SK-N-SH treated with all-trans-retinoic acid at 6 μM for 48 hours (cell line): ENCODE data around the gene SEPHS1.

Experiments used
- ARNTL ChIP-seq: fragments of 450-650 bp; formaldehyde crosslinking; IDR thresholded peaks from 2 replicates; pipeline ENCODE4 v1.5.0; 2020; ENCODE audit warnings: low read depth, mild to moderate bottlenecking, moderate library complexity, borderline replicate concordance
- BACH2 ChIP-seq: fragments of 250-450 bp; sonication (Bioruptor Pico); IDR thresholded peaks from 2 replicates; pipeline ENCODE4 v1.9.0; 2021; ENCODE audit warnings: mild to moderate bottlenecking, borderline replicate concordance
- ESRRG ChIP-seq: fragments of 250-450 bp; sonication (Bioruptor Pico); IDR thresholded peaks from 2 replicates; pipeline ENCODE4 v1.6.1; 2021; ENCODE audit warnings: mild to moderate bottlenecking
- GLIS3 ChIP-seq: fragments of 250-450 bp; sonication (Bioruptor Pico); IDR thresholded peaks from 2 replicates; pipeline ENCODE4 v1.5.0; 2020; ENCODE audit warnings: mild to moderate bottlenecking, moderate library complexity
- OSR1 ChIP-seq: fragments of 250-450 bp; sonication (Bioruptor Pico); IDR thresholded peaks from 2 replicates; pipeline ENCODE4 v1.8.0; 2022; ENCODE audit warnings: moderate library complexity, mild to moderate bottlenecking, inconsistent platforms
- PATZ1 ChIP-seq: fragments of 250-450 bp; sonication (Bioruptor Pico); IDR thresholded peaks from 2 replicates; pipeline ENCODE4 v1.8.0; 2020; ENCODE audit warnings: mild to moderate bottlenecking, moderate library complexity, borderline replicate concordance
- PPARA ChIP-seq: fragments of 250-450 bp; sonication (Bioruptor Pico); IDR thresholded peaks from 2 replicates; pipeline ENCODE4 v1.5.0; 2020; ENCODE audit warnings: mild to moderate bottlenecking, borderline replicate concordance
- TCF4 ChIP-seq: fragments of 250-450 bp; sonication (Bioruptor Pico); IDR thresholded peaks from 2 replicates; pipeline ENCODE4 v1.8.0; 2021; ENCODE audit warnings: mild to moderate bottlenecking, moderate library complexity, borderline replicate concordance
- ZFP3 ChIP-seq: fragments of 250-450 bp; sonication (Bioruptor Pico); IDR thresholded peaks from 2 replicates; pipeline ENCODE4 v1.5.0; 2020; ENCODE audit warnings: mild to moderate bottlenecking, moderate library complexity
- ZFP30 ChIP-seq: fragments of 450-650 bp; formaldehyde crosslinking; IDR thresholded peaks from 2 replicates; pipeline ENCODE4 v1.5.0; 2022; ENCODE audit warnings: mild to moderate bottlenecking, moderate library complexity
- ZNF8 ChIP-seq: fragments of 450-650 bp; formaldehyde crosslinking; IDR thresholded peaks from 2 replicates; pipeline ENCODE4 v1.5.0; 2020; ENCODE audit warnings: mild to moderate bottlenecking, moderate library complexity
- TF ChIP-seq, protein P1 (sequence below): fragments of 250-450 bp; sonication (Bioruptor Pico); IDR thresholded peaks from 2 replicates; pipeline ENCODE4 v1.8.0; 2021; ENCODE audit warnings: low read depth, mild to moderate bottlenecking, moderate library complexity, borderline replicate concordance

- TF ChIP-seq ZFP3 (CRISPR knock-in tag) (no peak), PATZ1 (no peak), PPARA (CRISPR knock-in tag) (no peak), GLIS3 (CRISPR knock-in tag) (no peak), BACH2 (CRISPR knock-in tag) (no peak), ZFP30 (CRISPR knock-in tag) (no peak), OSR1 (no peak), ARNTL (CRISPR knock-in tag) (no peak), ZNF8 (CRISPR knock-in tag) (no peak), TCF4 (CRISPR knock-in tag) (peak; percentile 81), ESRRG (no peak)
- TF ChIP-seq, protein P1, sequence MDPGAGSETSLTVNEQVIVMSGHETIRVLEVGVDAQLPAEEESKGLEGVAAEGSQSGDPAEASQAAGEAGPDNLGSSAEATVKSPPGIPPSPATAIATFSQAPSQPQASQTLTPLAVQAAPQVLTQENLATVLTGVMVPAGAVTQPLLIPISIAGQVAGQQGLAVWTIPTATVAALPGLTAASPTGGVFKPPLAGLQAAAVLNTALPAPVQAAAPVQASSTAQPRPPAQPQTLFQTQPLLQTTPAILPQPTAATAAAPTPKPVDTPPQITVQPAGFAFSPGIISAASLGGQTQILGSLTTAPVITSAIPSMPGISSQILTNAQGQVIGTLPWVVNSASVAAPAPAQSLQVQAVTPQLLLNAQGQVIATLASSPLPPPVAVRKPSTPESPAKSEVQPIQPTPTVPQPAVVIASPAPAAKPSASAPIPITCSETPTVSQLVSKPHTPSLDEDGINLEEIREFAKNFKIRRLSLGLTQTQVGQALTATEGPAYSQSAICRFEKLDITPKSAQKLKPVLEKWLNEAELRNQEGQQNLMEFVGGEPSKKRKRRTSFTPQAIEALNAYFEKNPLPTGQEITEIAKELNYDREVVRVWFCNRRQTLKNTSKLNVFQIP (CRISPR knock-in tag) = no peak
These were observed 71.2 kb downstream of the SEPHS1 start for GRCh38 chr10:13276749-13277365.
